Measurements from ENCODE around the gene RBBP9. TPM values are rescaled to one million over a fixed set of nuclear protein-coding genes. Genes with fewer than 3 reads are reported as not detected.
A peak's percentile ranks its signal among the peaks of the same experiment; 100 is the strongest.

The RBBP9 gene
- total and polyA plus RNA-seq, 2 of the 4 experiments (the other 2 are of a cell fraction), result 4.8 to 31.4 TPM

DNA sequence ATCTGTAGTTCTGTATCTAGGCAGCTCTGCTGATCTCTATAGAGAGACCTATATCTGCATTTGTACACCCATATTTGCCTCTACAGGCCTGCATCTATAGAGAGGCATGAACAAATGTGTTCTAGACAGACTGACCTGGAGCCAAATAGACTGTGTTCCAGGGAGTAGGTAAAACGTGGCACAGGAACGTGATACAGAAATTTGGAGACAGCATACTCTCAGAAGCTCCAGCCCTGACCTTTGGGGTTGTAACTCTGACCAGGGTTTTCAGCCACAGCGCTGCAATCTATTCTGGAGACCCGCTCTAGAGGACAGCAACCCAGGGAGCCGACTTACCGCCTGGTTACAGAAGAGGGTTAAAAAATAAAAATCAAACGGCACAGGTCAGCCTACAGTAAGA lies 983 bp downstream of the RBBP9 start:
- no peak overlapping the region for H3K18ac ChIP-seq (ENCODE audit: low read depth, low read length)
- peak overlapping the region; percentile 62 for H3K9ac ChIP-seq (ENCODE audit: low read depth, low read length)
- H2BK5ac ChIP-seq (ENCODE audit: low read depth, low read length, poor library complexity, severe bottlenecking), result no peak overlapping the region
- 0 out of 2 replicates have a peak overlapping the region, but pooled peaks have one; percentile 23 for H3K14ac ChIP-seq (replicated peaks; ENCODE audit: low read depth, low read length)
- no peak for TF ChIP-seq RFX5 (IDR thresholded peaks at IDR 0.05; ENCODE audit: low read depth, low read length)
- no peak for TF ChIP-seq FOS (IDR thresholded peaks at IDR 0.05; ENCODE audit: low read depth, low read length)
- no peak for TF ChIP-seq RAD21 (IDR thresholded peaks at IDR 0.05; ENCODE audit: low read length)
- no peak for TF ChIP-seq SMC3 (IDR thresholded peaks at IDR 0.05; ENCODE audit: low read depth, low read length)
- no peak for TF ChIP-seq MAFK (IDR thresholded peaks at IDR 0.05; ENCODE audit: low read depth, low read length)
- no peak for TF ChIP-seq CEBPB (IDR thresholded peaks at IDR 0.05; ENCODE audit: low read depth, low read length)
- no peak for TF ChIP-seq CHD1 (IDR thresholded peaks at IDR 0.05; ENCODE audit: low read depth, low read length)
- TF ChIP-seq POLR2A (IDR thresholded peaks at IDR 0.05; ENCODE audit: low read depth, low read length), result no peak
- no peak for TF ChIP-seq MXI1 (IDR thresholded peaks at IDR 0.05; ENCODE audit: borderline replicate concordance, low read depth, low read length)
- TF ChIP-seq MAZ (IDR thresholded peaks at IDR 0.05; ENCODE audit: borderline replicate concordance, low read depth, low read length), result no peak
- no peak for TF ChIP-seq CTCF (conservative IDR thresholded peaks at IDR 0.05; ENCODE audit: low read depth, low read length)
- no peak for TF ChIP-seq BHLHE40 (IDR thresholded peaks at IDR 0.05; ENCODE audit: low read depth, low read length)
- intact Hi-C loops (cut with micrococcal nuclease), result no loop called here
- H2AFZ ChIP-seq (replicated peaks; ENCODE audit: low read length, poor library complexity), result peak overlapping the region; percentile 86
- H3K56ac ChIP-seq (ENCODE audit: extremely low read depth, insufficient read depth, low read length), result peak overlapping the region; percentile 24; the same call in 1 of the 2 replicates
- peak overlapping the region; percentile 92 for H3K4me3 ChIP-seq (ENCODE audit: insufficient read depth, low read depth, low read length)
- peaks cover 4% of the 10 kb centered on the region for H3K36me3 ChIP-seq (ENCODE audit: control insufficient read depth, insufficient read depth, low read length)
- H3K27me3 ChIP-seq (ENCODE audit: control insufficient read depth, insufficient read depth, low read length), result no peaks in the 10 kb centered on the region
- H2BK120ac ChIP-seq (ENCODE audit: low read depth, low read length), result no peak overlapping the region
- H3K9me3 ChIP-seq (ENCODE audit: control insufficient read depth, insufficient read depth, low read length), result no peaks in the 10 kb centered on the region
- H4K20me1 ChIP-seq (ENCODE audit: insufficient read depth, low read length), result no peaks in the 10 kb centered on the region
- H4K91ac ChIP-seq (ENCODE audit: insufficient read depth, low read depth, low read length), result no peak overlapping the region
- H3K79me1 ChIP-seq (ENCODE audit: low read depth in 1 of 2, low read length in 2 of 2), result peaks cover 11% of the 10 kb centered on the region in 2 experiments
- DNase-seq, result no peak
- WGBS, 2 experiments (ENCODE audit: extremely low coverage in 2 of 2, insufficient read length in 1 of 2), result 38% methylated on average over 2 of the region's 7 CpGs; no CpG with 5 or more reads in 1 of the 2 experiments
- ATAC-seq (ENCODE audit: low read depth), result peak; percentile 4
- peak overlapping the region; percentile 60; the same call in 1 of the 2 replicates for H3K23ac ChIP-seq (ENCODE audit: low read depth, low read length)
- H4K8ac ChIP-seq (ENCODE audit: low read depth in 2 of 2, low read length in 2 of 2), result peak overlapping the region in 1 of 2 experiments; percentile 43; a peak in 1 of 4 replicates
- H2BK15ac ChIP-seq (ENCODE audit: low read depth, low read length), result no peak overlapping the region
- H2AK9ac ChIP-seq (replicated peaks; ENCODE audit: low read depth, low read length, poor library complexity), result peak overlapping the region; percentile 16
- H3K4me2 ChIP-seq (ENCODE audit: low read depth, low read length), result peak overlapping the region; percentile 80
- H4K5ac ChIP-seq (ENCODE audit: low read depth, low read length), result no peak overlapping the region
- ChIA-PET POLR2A (ENCODE audit: unreplicated experiment) (no interaction called here), CTCF (interaction anchor here (1.3 kb wide), 1 partner anchor 10 kb away, joined by 3 read pairs; no protein-coding TSS in a partner anchor)
- H3K4me1 ChIP-seq (ENCODE audit: control insufficient read depth, insufficient read depth, low read length), result peaks cover 2% of the 10 kb centered on the region; the same call in 1 of the 2 replicates
- BruUV-seq (replicated peaks), result no TSS peak
- H3K9me1 ChIP-seq (ENCODE audit: insufficient read depth, low read length), result no peaks in the 10 kb centered on the region
- no peak overlapping the region for H3K4ac ChIP-seq (ENCODE audit: low read depth, low read length)
- no peak overlapping the region for H2AK5ac ChIP-seq (ENCODE audit: low read depth, low read length)
- in situ Hi-C loops (cut with MboI; ENCODE audit: low sequenced_read_pairs), result no loop called here
- dilution Hi-C loops (cut with HindIII; ENCODE audit: low sequenced_read_pairs, unreplicated experiment), result no loop called here
- no peak overlapping the region for H2BK20ac ChIP-seq (ENCODE audit: low read depth, low read length)
- H3K27ac ChIP-seq (ENCODE audit: insufficient read depth, low read length), result no peak overlapping the region
